GM18505 (cell line): ENCODE measurements around the gene AGMO.

Source experiments
- ATAC-seq: cut with Tn5 transposase; IDR thresholded peaks from one replicate; pipeline ENCODE4 v1.9.1; 2021; ENCODE audit not compliant: unreplicated experiment
- POLR2A ChIP-seq: IDR thresholded peaks from 4 replicates; pipeline ENCODE4 v1.6.1; 2011; ENCODE audit warnings: borderline replicate concordance; ENCODE audit not compliant: insufficient read depth, insufficient read length; ENCODE audit errors: extremely low read depth

The AGMO gene

DNA sequence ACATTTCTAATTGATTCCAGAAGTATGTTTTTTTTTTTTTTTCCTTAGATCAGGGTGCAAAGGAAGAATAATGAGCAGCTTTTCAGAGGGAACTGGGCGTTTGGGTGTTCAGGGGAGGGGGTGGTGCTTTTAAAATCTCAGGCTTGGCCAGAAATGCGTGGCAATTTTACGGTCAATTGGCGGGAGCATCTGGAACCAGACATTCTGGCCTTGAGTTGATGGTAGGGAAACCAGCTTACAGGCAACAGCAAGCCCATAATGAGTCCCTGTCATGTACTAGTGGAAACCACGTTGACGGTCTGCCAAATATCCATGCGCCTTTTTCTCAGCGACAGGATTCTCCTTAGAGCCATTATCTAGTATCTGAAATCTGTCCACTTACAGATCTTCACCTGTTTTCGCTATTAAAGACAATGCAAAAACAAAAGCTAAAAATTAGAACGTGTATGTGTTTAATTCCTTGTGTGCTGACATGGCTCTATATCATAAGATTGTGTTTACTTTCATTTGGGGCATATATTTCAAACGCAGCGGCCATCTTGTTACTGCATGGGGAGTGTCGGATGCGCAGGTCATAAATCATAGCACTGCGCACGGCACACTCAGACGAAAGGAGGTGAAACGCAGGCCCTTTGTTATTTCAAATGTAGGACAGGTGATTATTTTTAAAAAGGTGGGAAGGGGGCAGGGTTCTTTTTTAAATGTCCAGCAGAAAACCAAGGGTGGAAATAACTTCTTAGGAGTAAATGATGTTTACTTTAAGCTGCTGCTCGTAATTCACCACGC lies 209.2 kb downstream of the AGMO start:
- no peak for TF ChIP-seq POLR2A
- ATAC-seq = no peak

DNA sequence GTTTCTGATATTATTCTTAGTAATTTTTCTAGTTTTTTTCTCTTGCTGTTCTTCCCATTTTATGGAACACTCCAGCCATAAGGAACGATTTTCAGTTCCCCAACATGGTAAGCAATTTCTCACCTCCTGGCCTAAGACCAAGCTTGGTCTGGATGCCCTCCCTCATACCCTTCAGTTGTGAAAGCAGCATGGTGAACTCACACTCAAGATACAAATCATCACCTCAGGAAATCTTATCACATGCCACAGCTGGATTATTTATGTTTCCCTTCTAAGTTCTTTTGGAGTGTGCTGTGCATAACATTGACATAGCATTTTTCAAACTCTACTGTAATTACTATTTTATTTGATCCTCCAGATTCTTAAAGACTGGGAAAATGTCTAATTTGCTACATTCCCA lies 216.6 kb downstream of the AGMO start:
- no peak for TF ChIP-seq POLR2A

DNA sequence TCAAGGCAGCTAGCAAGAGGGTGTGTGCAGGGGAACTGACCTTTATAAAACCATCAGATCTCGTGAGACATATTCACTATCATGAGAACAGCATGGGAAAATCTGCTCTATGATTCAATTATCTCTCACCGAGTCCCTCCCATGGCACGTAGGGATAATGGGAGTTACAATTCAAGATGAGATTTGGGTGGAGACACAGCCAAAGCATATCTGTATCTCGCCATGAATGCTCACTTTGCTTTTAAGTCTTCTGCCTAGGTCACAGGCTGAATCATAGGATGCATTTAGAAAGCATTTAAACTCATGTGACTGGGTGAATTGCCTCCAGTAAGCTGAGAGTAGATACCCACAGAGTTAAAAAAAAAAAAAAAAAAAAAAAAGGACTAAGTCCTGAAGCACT lies 220.0 kb downstream of the AGMO start:
- no peak for TF ChIP-seq POLR2A
- no peak for ATAC-seq

More for the DNA sequence above, 216.6 kb downstream of the AGMO start:
- ATAC-seq = no peak

DNA sequence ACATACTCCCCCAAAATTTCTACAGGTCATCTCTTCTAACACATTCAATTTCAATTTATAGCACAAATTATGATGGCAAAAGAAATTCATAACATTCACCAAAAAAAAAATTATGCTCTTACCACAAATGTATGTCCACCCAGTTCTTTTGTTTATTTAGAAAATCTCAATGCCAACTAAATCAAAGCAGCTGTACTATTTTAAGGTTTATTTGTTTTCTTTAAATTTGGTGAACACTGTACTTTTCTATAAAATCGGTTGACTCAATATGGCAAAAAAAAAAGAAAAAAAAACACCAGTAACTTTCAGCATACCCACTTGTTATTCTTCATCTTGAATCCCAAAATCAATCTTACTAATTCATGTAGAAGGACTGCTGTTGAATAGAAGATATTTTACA lies 225.7 kb downstream of the AGMO start:
- no peak for ATAC-seq
- no peak for TF ChIP-seq POLR2A

DNA sequence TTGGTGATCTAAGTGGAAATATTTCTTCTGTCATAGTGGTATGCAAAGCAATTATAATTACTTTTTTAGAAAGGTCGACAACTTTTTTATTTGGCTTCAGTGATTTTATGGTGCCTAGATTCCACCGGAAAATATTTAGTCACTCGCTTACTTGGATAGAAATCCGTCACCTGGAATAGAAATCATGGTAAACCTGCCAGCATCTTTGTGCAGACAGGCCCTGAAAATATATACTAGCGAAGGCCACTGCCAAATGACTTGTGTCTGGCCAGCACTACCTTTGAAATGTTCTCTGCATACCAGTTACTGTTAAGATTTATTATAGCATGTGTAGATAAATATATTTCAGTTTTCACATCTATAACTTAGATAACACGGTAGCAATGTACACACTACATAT lies 226.4 kb downstream of the AGMO start:
- ATAC-seq = no peak
- no peak for TF ChIP-seq POLR2A

DNA sequence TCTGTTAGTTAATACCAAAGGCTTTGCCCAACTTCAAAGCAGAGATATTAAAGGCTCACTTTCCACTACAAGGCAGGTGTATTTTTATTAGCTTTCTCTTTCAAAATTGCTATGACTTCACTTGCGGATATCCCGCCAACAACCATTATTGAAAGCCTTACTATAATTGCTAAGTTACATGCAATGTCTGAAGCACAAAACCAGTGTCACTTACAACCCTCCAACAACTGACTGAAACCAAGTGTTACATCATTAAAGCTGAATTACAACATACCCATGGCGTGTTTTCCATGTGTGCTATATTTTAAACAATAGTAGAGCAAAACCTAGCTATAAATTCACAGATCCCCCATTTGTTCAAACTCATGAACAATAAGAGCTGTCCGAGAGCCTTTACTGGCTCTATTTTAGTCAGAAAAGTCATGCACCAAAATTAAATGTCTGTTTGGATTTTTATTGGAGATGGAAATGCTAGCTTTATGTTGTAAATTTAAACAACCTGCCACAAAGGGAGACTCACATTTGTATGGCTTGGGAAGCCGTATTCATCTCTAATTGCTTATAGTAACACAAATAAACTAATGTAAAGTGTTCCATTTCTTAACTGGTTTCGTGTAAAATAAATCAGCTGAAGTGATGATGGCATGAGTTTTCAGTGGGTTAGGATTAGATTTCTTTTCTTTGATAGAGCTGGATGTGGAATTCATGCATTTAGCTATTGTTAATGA lies 227.1 kb downstream of the AGMO start:
- ATAC-seq = no peak
- no peak for TF ChIP-seq POLR2A

DNA sequence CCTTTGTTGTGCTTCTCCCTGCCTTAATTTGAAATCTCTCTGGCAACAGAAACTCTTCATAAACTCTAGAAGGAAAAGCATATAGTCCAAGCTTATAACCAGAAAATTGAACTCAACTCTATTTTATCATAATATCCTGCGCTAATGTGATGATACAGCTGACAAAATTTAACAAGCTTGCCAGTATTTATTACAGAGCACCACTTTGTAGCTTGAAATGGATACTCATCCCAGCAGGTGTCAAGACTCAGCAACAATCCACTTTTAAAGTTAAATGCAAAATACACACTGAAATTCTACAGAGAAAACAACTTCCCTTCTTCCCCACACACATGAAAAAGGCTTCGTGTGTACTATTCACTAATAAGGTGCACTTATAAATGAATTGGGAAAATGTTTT lies 228.9 kb downstream of the AGMO start:
- no peak for ATAC-seq
- TF ChIP-seq POLR2A = no peak

DNA sequence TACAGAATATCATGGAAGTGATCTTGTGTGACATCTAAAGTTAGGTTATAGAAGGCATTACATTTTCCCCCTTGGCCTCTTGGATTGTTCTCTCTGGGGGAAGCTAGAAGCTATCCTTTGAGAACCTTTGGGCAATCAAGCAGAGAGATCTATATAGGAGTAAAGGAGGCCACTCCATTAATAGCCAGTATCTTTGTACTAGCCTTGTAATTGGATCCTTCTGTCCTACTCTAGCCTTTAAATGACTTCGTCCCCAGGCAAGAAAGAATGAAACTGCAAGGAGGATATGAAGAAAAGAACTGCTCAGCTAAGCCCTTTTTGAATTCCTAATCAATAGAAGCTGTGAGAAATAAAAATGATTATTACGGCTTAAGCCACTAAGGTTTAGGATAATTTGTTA lies 230.9 kb downstream of the AGMO start:
- no peak for TF ChIP-seq POLR2A
- ATAC-seq = no peak

DNA sequence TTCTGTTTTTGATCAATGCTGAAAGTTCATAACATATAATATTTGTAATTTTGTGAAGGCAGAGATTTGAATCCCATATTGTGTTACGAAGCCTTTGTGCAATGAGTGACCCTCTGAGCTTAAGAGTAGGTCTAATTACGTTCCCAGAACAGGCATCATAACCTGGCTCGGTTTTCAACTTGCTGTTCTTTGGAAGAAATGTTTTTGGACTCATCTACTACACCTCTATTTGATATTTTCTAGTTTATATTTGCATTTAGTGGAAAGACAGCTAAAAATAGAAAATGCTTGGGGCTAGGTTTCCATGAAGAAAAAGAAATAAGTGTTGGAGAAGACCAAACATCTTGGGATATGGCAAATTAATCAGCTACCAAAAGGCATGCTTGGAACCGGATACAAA lies 234.8 kb downstream of the AGMO start:
- no peak for ATAC-seq
- no peak for TF ChIP-seq POLR2A

DNA sequence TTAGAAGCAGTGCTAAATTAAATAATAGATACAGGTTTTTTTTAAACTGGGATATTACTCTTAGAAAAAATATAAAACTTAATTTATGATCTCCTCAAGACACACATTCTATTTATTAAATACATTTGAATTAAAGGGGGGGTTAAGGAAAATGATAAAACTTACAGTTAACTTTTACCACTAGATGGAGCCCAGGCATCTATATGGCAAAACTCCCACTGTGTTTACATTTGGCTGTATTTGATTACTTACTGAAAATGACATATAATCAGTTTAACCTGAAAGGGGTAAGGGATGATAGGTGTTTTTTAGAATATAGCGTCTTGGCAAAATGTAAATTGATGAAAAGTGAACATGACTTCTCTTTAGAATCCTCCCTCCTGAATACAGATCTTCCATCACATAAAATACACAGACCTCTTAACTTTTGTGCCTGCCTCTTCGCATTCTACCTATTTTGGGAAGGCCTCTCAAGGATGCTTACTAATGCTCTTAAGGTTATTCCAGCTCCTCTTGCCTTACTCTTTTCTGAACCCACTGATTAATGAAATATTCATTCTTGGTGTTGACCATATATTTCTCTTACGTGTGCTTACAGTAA lies 235.7 kb downstream of the AGMO start:
- ATAC-seq = no peak
- no peak for TF ChIP-seq POLR2A

DNA sequence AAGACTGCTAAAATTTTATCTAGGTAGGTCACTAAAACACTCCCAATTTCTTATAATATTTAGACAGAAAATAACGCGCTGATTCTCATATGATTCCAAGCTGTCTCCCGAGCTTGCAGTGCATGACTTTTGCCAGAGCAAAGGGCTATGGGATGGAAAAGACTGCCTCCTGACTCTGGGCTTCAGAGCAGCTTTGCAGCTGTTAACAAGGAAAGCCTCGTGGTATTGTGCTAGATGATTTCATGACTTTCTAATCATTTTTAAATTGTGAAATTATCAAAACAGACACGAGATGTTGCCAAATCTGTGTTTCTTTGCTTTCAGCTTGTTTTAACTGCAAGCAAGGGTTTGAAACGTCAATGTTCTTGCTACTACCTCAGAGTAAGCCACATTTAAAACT lies 238.3 kb downstream of the AGMO start:
- no peak for ATAC-seq
- TF ChIP-seq POLR2A = no peak

DNA sequence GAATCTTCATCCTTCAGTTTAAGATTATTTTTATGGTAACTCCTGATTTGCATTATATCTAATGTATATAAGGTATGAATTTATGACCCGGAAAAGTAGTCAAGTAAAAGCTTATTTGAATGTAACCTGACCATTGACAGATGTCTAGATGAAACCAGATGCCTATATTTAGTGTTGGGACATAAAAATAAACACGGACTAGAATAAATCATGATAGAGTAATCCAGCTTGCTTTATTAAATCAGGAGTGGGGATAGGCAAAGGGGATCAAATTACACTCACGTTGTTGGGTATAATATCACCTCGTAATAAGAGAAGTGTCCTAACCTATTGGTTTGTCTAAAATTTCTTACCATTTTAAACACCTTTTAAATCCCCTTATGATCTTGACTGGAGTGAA lies 244.6 kb downstream of the AGMO start:
- TF ChIP-seq POLR2A = no peak

DNA sequence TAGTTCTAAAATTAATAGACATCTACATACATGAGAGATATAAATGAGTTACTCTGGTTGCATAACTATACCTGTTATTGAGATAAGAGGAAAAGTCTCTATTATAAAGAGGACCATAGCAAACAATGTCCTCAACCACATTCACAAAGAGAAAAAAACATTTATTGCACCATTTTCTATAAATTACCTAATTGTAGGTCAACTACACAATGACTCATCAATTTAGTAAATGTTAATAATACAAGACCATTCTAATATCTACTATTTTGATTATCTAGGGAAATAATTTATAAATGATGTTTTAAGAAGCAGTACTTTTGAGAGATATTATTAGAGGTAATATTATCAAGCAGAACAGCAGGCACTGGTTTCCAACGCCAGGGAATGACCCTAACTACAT lies 246.1 kb downstream of the AGMO start:
- TF ChIP-seq POLR2A = no peak
- ATAC-seq = no peak

More for the DNA sequence above, 244.6 kb downstream of the AGMO start:
- no peak for ATAC-seq

DNA sequence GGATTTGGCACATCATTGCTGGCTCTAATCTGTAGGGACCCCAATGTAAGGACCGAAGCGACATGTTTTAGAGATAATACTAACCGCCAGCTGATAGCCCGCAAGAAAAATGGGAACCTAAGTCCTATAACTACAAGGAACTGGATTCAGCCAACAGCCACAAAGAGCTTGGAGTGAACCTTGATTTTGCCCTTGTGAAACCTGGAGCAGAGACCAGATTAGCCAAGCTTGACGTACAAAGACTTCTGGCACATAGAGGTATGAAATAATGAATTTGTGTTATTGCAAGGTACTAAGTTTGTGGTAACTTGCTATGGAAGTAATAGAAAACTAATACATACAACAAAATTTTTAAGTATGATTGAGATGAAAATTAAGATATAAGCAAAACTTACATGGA lies 246.9 kb downstream of the AGMO start:
- no peak for ATAC-seq
- no peak for TF ChIP-seq POLR2A

DNA sequence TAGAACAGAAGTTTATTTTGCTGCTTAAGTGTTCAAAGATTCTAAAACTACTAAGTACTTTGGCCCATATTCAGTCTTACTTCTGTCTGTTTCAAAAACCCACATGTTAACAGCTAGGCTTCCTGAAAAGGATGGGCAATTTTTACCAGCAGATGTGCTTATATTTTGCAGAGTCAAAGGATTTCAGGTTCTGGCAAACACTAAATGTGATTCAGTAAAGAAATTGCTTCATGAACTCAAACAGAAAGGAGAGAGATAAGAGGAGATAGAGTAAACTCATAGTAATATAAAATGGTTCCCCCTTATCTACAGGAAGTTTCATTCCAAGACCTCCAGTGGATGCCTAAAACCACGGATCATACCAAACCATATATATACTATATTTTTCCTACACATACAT lies 248.5 kb downstream of the AGMO start:
- ATAC-seq = no peak
- TF ChIP-seq POLR2A = no peak

DNA sequence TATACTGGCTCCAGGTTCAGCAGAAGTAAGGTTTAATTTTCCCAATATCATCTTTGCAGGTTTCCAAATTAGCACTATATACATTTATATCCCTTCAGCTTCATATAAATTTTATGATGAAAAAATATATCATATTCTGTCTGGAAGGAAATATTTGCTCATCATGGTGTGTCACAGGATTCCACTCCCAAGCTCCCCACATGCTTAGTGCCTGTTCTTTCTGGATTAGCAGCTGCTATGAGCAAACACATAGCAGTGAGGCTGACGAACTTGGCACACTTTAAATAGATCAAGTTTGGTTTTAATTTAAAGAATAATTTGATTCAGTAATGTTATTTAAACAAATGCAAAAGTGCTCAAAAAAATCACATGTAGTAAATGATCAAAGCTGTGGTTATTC lies 251.9 kb downstream of the AGMO start:
- no peak for ATAC-seq
- TF ChIP-seq POLR2A = no peak
